ENCODE measurements around the gene DMAP1.

GRCh38 chr1:44259090-44259489 is 45.8 kb downstream of the DMAP1 start:
- TF ChIP-seq CTCF (conservative IDR thresholded peaks at IDR 0.05; ENCODE audit: low read depth in 2 of 2) = no peak
- TF ChIP-seq POLR2AphosphoS5 (IDR thresholded peaks at IDR 0.05; ENCODE audit: low read depth) = no peak
- no peak for TF ChIP-seq EZH2phosphoT487 (IDR thresholded peaks at IDR 0.05; ENCODE audit: unreplicated experiment)
- no peak for TF ChIP-seq EZH2 (IDR thresholded peaks at IDR 0.05; ENCODE audit: low read depth, unreplicated experiment)
- TF ChIP-seq ZNF331 (CRISPR knock-in tag; IDR thresholded peaks at IDR 0.05; ENCODE audit: low read depth) = no peak
- no peak for TF ChIP-seq REST (IDR thresholded peaks at IDR 0.05; ENCODE audit: unreplicated experiment)
- TF ChIP-seq ETS1 (IDR thresholded peaks at IDR 0.05) = no peak
- no peak for TF ChIP-seq NANOG (IDR thresholded peaks at IDR 0.05; ENCODE audit: borderline replicate concordance)
- TF ChIP-seq STAT1 (IDR thresholded peaks at IDR 0.05; ENCODE audit: unreplicated experiment) = no peak
- no peak for TF ChIP-seq ZNF114 (CRISPR knock-in tag; IDR thresholded peaks at IDR 0.05)
- TF ChIP-seq CREB1 (CRISPR knock-in tag; IDR thresholded peaks at IDR 0.05; ENCODE audit: low read depth) = no peak
- TF ChIP-seq JUNB (IDR thresholded peaks at IDR 0.05; ENCODE audit: unreplicated experiment) = no peak
- no peak for TF ChIP-seq ZNF462 (CRISPR knock-in tag; IDR thresholded peaks at IDR 0.05)

Data from GM23338 (cell line).